Measurements from ENCODE around the gene AHRR.
A peak's percentile ranks its signal among the peaks of the same experiment; 100 is the strongest.

AHRR gene

DNA sequence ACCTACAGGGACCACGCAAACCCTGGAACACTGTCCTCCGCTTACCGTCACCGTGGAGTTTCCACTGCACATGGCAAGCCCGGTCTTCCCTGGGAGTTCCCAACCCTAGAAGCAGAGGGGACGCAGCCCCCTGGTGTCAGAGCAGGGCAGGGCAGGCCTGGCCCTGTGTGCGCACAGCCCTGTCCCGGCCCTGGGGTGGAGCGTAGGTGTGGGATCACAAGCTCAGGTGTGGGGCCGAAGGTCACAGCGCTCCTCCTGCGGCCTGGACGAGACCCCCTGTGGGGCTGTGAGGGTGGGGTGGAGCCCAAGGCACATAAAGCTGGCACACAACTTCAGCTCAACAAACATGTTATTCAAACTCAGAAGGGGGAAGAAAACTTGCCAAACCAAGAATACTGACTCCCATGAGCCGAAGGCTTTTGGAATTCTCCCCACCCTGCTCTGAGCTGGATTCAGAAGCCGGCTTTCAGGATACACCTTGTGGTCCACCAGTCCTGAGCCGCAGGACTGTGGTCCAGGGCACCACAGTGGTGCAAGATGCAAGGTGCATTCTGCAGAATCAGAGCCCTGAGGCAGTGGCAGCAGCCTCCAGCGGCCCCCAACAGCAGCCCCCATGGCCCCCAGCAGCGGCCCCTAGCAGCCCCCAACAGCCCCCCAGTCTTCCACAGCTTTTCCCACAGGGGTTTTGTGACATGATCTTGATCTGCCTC is 109.6 kb downstream of the AHRR start:
- peak; percentile 43 for DNase-seq

DNA sequence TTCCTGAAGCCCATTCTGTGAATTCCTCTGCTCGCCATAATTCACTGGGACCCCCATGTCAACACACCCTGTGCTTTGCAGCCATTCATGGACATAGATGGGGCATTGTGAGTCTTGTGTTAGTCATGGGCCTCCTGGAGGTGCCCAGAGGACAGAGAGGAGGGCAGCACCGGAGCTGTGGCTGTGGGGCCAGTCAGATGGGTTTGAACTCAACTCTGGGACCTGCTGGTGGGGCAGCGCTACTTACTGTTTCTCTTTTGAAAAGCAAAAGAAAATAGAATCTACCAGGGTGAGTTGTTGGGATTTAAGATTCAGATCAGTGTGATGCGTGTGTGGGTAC is 110.2 kb downstream of the AHRR start:
- DNase-seq, result no peak

DNA sequence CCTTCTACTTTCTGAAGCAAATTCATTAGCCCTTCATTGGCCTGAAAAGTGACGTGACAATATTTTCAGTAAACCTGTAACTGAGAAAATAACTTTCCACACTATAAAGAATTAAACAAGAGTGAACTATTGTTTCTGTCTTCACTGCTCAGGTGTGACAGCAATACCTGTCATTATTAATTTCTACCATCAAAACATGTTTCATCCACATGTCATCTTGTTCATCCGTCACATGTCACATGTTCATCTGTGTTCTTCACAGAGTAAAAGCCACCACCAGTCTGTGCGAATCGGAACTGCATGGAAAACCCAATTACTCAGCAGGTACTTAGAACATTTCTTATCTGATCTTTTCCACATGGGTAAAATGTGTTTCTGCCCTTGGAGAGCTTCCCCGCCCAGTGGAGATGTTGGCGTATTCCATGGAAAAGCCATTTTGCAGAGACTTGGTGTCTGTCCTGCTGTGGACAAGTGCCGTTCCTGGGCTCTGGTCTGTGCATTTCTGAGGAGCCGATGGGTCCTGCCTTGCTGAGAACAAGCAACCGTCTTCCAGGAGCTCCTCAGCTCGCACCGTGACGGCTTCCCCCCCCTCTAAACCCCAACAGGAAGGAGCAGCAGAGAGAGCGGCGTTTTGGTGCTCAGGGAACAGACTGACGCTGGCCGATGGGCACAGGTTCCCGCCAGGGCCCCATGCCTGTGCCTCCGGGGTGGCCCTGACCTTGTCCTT is 110.8 kb downstream of the AHRR start:
- DNase-seq, result no peak

DNA sequence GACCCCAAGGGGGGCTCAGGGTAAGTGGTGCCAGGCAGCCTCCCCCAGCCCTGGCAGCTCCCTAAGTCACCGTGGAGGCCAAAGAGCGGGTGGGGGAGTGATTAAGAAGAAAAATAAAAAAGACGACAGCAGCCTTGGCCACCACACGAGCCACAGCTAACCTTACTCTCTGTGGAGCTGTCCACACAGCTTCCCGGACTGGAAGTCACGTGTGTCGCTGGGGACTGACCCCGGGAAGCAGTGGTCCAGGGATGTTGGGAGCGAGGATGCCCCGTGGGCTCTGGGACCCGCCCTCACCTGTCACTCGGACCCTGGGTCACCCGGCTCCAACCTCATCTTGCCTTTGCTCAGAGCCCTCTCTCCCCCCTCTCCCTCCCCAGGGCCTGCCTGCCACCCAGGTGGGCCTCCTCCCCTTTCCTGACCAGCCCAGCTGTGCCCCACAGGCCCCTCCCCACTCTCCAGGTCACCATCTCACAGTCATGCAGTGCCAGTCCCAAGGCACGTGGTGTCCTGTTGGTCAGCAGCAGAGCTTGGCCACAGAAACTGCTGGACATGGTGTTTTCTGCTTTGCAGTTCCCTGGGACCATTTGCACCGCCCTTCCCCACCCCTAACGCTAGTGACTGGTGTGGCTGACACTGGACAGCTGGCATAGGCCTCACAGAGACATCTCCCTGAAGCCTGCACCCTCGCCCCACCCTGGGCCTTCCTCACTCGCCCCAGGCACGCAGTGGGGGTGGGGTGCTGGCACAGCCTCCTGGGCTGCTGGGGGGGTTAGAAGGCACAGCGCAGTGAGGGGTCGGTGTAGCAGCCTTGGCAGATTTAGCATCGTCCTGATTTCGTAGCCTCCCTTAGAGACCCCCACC is 111.6 kb downstream of the AHRR start:
- DNase-seq, result no peak

DNA sequence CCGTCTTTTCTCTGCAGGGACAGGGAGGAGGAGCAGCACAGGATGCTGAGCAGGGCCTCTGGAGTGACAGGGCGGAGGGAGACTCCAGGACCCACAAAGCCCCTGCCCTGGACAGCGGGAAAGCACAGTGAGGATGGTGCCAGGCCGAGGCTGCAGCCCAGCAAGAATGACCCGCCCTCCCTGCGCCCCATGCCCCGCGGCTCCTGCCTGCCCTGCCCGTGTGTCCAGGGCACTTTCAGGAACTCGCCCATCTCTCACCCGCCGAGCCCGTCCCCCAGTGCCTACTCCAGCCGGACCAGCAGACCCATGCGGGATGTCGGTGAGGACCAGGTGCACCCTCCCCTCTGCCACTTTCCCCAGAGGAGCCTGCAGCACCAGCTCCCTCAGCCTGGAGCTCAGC is 112.3 kb downstream of the AHRR start:
- DNase-seq, result no peak

DNA sequence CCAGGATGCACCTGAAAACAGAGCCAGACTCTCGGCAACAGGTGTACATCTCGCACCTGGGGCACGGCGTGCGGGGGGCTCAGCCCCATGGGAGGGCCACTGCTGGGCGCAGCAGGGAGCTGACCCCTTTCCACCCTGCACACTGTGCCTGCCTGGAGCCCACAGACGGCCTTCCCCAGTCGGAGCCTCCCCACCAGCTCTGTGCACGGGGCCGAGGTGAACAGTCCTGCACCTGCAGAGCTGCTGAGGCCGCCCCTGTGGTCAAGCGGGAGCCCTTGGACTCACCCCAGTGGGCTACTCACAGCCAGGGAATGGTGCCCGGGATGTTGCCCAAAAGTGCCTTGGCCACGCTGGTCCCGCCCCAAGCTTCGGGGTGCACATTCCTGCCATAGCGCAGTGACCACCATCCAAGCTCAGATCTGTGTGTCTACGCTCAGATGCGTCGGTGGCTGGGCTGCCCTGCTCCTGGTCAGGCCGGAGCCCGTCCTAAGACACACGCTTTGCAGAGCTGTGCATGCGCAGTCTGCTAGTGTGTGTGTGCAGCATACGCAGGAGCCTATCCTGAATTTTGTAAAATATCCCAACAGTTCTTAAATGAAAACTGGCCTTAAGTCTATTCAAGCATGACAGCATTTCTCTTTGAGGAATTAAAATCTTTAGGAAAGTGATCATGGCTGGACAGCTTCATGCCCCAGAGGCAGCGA is 113.1 kb downstream of the AHRR start:
- no peak for DNase-seq

DNA sequence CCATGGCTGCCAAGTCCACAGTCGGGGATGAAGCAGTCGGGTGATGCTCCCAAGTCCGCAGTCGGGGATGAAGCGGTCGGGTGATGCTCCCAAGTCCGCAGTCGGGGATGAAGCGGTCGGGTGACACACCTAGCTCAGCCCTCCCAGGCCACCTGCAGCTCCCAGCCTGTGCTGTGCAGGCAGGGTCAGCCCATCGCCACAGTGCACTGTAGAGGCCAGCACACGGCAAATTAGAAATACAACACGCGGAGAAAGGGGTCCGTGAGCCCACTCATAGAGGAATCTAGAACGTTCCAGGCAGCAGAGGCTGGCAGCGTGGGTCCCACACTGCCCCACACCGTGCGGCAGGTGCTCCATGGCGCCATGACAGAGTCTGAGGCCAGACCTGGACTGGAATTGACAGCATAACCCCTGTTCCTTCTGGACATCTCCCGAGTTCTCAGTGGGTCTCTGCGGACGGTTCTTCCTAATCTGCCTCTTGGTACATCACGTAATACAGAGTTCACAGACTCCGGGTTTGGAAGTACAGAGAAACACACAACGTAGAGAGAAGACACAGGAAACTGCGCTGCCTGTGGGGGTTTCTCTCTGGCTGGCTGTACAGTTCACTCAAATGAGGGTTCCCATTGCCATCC is 113.8 kb downstream of the AHRR start:
- DNase-seq, result no peak

DNA sequence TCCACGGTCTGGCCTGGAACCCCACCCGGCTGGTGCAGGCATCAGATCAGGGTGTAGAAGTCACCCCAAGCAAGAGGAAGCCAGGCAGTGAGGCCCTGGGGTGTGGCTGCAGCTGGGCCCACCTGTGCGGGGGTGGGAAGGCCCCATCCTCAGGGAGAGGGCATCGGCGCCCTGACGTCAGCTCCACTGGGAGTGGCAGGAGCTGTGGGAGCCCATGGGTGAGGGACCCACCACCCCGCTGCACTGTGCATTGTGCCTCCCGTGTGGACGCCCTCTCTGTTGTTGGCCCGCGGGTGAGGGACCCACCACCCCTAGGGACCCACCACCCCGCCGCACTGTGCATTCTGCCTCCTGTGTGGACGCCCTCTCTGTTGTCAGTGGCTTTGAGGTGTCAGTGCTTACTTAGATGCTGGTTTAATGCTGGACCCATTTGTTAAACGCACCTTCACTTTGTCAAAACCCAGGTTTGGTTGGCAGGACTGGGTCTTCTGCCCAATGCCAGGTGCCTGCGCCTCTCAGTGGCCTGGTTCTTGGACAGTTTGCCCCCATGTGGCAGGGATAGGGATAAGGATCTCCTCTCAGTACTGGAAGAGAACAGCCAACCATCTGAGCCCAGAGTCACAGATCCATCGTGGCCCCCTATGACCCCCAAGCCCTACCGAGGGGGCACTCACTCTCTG is 114.6 kb downstream of the AHRR start:
- DNase-seq, result peak; percentile 30

DNA sequence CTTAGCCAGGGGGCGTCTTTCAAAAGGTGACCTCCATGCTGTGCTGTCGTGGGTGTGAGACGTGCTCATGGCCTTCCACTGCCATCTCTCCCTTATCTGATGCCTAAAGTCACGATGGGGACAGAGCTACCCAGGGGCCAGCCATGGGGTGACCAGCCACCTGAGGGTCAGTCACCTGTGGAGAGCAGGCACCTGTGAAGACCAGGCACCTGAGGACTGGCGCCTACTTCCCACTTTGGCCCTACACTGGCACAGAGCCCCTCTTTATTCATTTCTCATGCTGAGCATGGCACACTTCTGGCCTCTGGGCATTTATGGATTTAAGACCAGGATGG is 115.1 kb downstream of the AHRR start:
- no peak for DNase-seq

DNA sequence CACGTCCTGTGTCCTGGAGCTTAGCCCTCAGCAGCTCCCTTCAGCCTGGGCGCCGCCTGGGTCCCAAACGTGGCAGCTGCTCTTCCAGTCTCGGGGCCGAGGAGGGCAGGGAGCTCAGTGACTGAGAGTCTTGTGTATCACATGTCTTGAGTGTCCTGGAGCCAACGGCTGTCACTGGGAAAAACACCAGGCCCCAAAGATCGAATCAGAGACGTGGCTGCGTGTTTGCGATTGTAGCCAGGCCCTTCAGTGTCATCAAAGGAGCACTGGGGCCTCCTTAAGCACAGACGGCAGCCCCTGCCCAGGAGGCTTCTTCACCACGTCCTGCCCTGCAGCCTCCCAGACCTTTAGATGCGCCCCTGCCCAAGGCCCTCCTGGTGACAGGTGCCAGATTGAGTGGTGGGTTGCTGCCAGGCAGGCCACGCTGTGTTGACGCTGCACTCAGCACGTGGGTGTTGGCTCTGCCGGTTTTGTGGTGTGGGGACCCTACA is 115.8 kb downstream of the AHRR start:
- no peak for DNase-seq

DNA sequence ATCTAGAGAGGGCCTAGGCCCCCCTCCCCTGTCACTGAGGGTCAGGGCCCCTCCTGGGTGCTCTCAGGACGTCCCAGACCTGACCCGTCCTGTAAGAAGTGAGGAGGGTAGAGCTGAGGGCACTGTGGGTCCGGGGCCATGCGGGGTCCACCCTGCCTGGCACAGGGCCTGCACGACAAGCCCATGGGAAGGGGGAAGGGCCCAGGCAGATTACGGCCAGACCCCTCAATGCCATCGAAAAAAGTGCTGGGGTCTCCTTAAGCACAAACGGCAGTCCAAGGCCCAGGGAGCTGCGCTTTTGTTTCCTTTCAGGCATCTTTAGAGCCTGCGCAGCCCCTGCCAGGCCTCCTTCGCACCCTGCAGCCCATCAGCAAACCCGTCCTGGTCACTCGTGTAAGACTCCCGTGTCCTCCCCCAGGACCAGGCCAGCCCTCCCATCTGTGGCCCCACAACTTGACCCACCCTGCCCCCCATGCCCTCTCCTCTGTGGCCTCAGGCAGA is 117.0 kb downstream of the AHRR start:
- no peak for DNase-seq

DNA sequence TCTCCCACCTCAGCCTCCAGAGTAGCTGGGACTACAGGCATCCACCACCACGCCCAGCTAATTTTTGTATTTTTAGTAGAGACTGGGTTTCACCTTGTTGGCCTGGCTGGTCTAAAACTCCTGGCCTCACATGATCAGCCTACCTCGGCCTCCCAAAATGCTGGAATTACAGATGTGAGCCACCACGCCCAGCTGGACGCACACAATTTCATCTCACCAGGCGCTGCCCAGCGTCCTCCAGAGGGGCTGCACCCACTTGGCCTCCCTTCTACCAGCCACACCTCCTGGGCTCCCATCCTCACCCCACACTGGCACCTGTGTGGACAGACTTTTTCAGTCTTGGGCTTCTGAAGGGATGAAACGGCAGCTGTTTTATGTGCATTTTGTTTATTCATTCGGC is 117.7 kb downstream of the AHRR start:
- no peak for DNase-seq

DNA sequence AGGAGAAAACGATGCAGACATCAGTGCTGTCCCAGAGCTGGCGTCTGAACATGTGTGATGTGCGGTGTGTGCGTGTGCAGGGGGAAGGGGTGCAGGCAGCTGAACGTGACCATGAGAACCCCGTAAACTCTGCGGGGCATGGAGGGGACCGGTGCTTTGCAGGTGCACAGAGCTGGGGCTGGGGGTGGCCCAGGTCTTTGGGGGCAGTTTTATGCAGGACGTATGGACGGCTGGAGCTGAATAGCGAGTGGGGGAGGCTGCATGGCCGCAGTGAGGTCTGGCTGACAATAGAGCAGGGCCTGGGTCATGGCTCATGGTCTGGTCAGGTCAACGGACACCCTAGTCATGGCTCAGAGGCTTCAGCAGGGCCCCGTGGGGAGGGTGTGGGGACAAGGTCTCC is 118.1 kb downstream of the AHRR start:
- no peak for DNase-seq

DNA sequence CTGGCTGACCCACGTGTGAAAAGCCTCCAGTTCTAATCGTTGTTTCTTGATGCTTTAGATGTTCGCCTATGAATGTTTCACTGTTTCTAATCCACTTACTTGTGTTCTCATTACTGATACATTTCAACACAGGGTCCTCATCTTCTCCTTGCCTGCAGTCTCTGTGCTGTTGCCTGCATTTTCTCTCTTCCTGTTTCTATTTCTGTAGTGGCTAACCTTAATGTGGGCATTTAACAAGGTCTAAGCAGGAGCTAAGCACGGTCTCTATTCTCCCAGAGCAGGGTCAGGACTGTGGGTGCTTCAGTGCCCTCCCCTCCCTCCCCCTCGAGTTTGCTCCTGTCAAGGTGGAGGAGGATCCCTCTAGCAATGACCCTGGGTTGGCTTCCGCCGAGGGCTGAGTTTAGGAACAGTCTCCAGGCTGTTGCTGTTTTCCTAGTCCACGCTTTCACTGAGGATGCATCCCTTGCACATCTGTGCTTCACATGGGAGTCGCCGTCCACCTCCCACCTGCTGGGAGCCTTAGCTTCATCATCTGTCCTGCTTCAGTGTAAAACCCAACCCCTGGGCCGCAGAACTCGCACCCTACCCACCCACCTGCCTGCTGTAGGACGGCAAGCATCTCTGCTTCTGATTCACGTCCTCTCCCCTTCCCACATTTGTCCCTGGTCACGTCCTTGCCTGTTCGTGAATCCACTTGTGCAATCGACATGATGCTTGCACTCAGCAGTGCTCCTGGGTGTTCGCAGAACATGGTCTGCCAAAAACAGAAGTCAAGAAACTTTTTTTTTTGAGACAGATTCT is 119.1 kb downstream of the AHRR start:
- DNase-seq, result no peak

DNA sequence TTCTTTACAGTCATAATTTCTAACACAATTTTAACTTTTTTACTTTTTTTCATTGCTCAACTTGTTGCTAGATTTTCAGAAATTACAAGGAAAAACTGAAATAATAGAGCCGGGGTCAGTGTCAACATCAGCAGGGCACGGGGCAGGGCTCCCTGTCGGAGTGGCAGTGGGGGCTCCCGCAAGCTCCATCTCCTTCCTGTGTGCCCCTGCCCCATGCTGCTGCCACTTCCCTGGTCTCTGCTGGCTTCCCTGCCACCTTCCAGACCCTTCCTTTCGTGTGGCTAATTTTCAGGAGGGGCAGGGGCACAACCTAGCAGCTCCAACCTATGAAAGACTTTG is 120.5 kb downstream of the AHRR start:
- DNase-seq, result no peak

DNA sequence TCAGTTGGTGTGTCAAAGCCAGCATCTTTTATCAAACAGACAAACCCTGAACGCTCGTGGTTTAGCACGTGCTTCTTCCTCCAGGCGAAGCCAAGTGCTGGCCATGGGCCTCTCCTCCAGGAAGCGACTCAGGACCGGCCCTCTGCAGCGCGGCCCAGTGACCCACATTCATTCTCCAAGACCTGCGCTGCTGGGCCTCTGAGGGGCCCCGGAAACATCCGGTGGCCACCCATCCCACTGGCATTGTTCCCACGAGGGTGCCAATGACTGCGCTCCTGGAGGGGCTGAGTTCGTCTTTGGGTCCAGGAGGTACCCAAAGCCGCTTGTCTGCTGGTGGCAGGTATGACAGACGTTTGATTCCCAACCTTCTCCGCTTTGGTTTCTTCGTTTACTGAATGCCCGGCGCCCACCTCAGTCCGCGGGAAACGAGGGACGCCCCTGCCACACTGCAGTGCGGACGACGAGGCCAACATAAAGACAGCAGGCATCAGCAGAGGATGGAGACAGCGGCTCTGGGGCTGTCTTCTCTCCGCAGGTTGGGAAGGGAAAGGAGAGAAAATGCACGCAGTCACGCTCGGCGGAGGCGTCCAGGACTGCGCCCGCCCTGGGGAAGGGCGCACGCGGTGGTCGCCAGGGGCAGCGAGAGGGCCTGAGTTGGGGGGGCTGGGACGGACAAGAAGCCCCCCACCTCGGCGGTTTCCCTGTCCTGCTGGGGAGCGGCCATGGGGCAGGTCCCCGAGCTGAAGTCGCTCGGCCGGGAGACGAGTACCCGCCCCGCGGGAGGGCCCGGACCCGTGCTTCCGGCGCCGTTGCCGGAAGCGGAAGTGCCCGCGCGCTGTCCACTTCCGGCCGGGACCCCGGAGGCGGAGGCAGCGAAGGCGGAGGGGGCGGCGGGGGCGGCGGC is 121.1 kb downstream of the AHRR start, which contains the start of gene EXOC3:
EXOC3 (plus strand) TSS at position 842 of the 904 bp plus-strand sequence. CDS start 3,030 bp downstream, outside the sequence.
- peak; percentile 68 for DNase-seq

DNA sequence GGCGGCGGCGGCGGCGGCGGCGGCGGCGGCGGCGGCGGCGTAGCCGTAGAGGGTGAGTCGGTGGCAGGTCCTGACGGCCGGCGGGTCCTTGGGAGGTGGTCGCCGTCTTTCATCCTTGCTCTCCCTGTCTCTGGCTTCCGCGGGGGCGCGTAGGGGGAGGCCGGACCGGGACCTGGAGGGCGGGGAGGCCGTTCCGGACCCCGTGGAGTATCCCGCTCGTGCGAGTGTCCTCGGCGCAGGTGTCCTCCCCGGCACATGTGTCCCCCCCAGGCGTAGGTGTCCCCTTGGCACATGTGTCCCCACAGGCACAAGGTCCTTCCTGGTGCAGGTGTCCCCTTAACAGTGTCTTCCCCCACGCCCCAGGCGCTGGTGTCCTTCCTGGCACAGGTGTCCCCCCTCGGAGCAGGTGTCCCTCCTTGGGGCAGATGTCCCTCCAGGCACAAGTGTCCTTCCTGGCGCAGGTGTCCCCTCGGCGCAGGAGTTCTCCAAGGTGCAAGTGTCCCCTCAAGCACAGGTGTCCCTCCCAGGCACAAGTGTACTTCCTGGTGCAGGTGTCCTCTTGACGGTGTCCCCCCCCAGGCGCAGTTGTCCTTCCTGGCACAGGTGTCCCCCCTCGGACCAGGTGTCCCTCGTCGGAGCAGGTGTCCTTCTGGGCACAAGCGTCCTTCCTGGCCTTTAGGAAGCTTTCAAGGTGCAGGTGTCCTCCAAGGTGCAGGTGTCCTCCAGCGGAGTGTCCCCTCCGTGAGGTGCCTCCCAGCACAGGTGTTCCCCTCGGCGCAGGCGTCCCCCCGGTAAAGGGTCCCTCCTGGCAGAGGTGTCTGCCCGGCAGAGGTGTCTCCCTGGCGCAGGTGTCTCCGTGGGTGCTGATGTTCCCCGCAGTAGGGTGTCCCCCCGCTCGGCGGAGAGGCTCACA is 122.0 kb downstream of the AHRR start:
- DNase-seq, result no peak

DNA sequence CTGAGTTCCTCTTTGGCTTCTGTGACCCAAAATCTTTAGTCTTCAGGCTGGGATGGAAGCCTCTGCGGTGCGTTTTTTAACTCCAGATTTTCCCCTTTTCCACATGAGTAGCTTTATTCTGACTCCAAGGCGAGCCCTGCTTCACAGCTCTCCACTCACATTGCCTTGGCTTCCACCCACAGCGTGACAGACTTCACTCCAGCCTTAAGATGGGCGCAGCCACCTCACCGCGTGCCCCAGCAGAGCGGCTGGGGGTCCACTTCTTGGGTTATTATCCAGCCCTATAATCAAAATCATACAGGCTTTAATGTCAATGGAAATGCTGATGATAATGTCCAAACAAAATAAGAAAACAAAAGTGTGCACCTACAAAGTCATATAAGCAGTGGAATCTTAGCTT is 122.7 kb downstream of the AHRR start:
- no peak for DNase-seq

DNA sequence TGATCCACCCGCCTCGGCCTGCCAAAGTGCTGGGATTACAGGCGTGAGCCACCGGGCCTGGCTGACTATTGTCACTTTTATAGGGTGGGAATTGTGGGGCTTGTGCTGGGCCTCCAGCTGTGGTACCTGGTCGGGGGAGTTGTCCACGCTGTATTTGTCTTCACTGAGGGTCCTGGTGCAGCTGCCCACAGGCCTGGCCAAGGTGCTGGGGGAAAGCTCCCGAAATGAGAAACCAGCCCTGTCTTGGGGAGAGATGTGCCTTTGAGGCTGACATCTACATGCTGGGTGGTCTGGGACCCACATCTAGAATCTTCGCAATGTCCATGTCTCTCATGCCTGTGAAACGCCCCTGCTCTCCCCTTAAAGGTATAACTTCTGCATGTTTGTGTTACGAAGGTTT is 124.1 kb downstream of the AHRR start:
- DNase-seq, result no peak

Data from fibroblast of skin of right quadriceps (primary cell).